H1 (cell line): ENCODE data around the gene ZFP69. TPM values are rescaled to one million over a fixed set of nuclear protein-coding genes. Genes with fewer than 3 reads are reported as not detected.

ENCODE experiments used
- GTF2F1 ChIP-seq: IDR thresholded peaks from 2 replicates; pipeline ENCODE4 v1.6.1; 2012; ENCODE audit warnings: low read depth, low read length, improper control_type of control experiment, borderline replicate concordance
- MAFK ChIP-seq: IDR thresholded peaks from 2 replicates; pipeline ENCODE4 v1.6.1; 2012; ENCODE audit warnings: low read depth, mild to moderate bottlenecking, improper control_type of control experiment, low read length
- NRF1 ChIP-seq: IDR thresholded peaks from 2 replicates; pipeline ENCODE4 v1.6.1; 2011; ENCODE audit warnings: mild to moderate bottlenecking, low read depth, low read length, improper control_type of control experiment
- SP2 ChIP-seq: IDR thresholded peaks from 2 replicates; pipeline ENCODE4 v1.6.1; 2012; ENCODE audit warnings: mild to moderate bottlenecking, low read length, inconsistent platforms
- TAF1 ChIP-seq: IDR thresholded peaks from 2 replicates; pipeline ENCODE4 v1.6.1; 2011; ENCODE audit warnings: mild to moderate bottlenecking, low read depth, low read length
- polyA plus RNA-seq, 7 experiments: library from polyadenylated mRNA; depleted of rRNA in 3 of 7; stranded (reverse) in 5 of 7; unstranded in 2 of 7; fragments of >200 nt in 5 of 7; fragments of 200-250 nt in 2 of 7; gene quantifications; 1 replicate in 5 of 7; 2 replicates in 1 of 7; 4 replicates in 1 of 7; pipeline versions ENCODE4 v1.2.1 to v1.2.3, GENCODE V29; 2011 to 2013; ENCODE audit warnings: missing spikeins in 2 of 7, mixed read lengths in 2 of 7
- total RNA-seq: library from RNA; stranded (reverse); fragmentation: NEBNext Ultra II Directional; extraction: Animal tissue kit (Norgen Biotek cat#: 25700); gene quantifications from 2 replicates; pipeline ENCODE4 v1.2.1, GENCODE V29; 2021
- TF ChIP-seq, protein P1 (sequence below): fragments of 300-600 bp; sonication (generic); IDR thresholded peaks from 2 replicates; pipeline ENCODE4 v1.7.1; 2012; ENCODE audit warnings: low read length, moderate library complexity, mild to moderate bottlenecking, inconsistent platforms; ENCODE audit not compliant: insufficient replicate concordance

Gene ZFP69
- total and polyA plus RNA-seq, 2 of the 8 experiments (the other 6 are each of a cell fraction or from before 2014, with no cell fraction given) = 1.0 to 4.3 TPM

DNA sequence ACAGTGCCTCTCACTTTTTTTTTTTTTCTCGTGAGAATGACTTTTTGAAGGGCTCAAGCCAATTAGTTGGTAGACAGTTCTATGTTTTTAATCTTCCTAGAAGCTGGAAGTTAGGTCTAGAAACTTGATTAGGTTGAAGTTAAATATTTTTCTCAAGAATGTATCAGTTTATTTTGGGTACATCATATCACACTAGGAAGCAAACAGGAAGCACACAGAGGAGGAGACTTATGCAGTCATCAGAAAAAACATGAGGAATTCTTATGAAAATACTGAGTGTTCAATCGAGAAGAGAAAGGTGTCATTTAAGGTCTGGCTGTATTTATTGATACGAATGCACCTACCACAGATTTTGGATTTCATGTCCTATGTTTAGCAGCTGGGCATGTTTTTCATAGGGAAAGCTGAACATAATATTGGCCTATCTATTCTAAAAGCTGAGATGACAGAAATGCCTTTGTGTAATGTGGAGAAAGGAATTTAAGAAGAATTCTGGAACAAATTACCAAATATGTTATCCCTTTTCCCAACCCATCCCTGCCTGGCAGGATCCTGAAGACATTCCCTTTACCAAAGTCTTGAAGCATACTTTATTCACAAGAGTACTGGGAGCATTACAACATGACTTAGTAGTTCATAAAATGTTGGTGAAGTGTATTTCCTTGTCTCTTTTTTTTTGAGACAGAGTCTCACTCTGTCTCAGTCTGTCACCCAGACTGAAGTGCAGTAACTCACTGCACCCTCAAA is 44.3 kb upstream of the ZFP69 start (continued):
- TF ChIP-seq TAF1 (no peak), GTF2F1 (no peak), NRF1 (no peak), MAFK (no peak), SP2 (no peak)
- TF ChIP-seq, protein P1, sequence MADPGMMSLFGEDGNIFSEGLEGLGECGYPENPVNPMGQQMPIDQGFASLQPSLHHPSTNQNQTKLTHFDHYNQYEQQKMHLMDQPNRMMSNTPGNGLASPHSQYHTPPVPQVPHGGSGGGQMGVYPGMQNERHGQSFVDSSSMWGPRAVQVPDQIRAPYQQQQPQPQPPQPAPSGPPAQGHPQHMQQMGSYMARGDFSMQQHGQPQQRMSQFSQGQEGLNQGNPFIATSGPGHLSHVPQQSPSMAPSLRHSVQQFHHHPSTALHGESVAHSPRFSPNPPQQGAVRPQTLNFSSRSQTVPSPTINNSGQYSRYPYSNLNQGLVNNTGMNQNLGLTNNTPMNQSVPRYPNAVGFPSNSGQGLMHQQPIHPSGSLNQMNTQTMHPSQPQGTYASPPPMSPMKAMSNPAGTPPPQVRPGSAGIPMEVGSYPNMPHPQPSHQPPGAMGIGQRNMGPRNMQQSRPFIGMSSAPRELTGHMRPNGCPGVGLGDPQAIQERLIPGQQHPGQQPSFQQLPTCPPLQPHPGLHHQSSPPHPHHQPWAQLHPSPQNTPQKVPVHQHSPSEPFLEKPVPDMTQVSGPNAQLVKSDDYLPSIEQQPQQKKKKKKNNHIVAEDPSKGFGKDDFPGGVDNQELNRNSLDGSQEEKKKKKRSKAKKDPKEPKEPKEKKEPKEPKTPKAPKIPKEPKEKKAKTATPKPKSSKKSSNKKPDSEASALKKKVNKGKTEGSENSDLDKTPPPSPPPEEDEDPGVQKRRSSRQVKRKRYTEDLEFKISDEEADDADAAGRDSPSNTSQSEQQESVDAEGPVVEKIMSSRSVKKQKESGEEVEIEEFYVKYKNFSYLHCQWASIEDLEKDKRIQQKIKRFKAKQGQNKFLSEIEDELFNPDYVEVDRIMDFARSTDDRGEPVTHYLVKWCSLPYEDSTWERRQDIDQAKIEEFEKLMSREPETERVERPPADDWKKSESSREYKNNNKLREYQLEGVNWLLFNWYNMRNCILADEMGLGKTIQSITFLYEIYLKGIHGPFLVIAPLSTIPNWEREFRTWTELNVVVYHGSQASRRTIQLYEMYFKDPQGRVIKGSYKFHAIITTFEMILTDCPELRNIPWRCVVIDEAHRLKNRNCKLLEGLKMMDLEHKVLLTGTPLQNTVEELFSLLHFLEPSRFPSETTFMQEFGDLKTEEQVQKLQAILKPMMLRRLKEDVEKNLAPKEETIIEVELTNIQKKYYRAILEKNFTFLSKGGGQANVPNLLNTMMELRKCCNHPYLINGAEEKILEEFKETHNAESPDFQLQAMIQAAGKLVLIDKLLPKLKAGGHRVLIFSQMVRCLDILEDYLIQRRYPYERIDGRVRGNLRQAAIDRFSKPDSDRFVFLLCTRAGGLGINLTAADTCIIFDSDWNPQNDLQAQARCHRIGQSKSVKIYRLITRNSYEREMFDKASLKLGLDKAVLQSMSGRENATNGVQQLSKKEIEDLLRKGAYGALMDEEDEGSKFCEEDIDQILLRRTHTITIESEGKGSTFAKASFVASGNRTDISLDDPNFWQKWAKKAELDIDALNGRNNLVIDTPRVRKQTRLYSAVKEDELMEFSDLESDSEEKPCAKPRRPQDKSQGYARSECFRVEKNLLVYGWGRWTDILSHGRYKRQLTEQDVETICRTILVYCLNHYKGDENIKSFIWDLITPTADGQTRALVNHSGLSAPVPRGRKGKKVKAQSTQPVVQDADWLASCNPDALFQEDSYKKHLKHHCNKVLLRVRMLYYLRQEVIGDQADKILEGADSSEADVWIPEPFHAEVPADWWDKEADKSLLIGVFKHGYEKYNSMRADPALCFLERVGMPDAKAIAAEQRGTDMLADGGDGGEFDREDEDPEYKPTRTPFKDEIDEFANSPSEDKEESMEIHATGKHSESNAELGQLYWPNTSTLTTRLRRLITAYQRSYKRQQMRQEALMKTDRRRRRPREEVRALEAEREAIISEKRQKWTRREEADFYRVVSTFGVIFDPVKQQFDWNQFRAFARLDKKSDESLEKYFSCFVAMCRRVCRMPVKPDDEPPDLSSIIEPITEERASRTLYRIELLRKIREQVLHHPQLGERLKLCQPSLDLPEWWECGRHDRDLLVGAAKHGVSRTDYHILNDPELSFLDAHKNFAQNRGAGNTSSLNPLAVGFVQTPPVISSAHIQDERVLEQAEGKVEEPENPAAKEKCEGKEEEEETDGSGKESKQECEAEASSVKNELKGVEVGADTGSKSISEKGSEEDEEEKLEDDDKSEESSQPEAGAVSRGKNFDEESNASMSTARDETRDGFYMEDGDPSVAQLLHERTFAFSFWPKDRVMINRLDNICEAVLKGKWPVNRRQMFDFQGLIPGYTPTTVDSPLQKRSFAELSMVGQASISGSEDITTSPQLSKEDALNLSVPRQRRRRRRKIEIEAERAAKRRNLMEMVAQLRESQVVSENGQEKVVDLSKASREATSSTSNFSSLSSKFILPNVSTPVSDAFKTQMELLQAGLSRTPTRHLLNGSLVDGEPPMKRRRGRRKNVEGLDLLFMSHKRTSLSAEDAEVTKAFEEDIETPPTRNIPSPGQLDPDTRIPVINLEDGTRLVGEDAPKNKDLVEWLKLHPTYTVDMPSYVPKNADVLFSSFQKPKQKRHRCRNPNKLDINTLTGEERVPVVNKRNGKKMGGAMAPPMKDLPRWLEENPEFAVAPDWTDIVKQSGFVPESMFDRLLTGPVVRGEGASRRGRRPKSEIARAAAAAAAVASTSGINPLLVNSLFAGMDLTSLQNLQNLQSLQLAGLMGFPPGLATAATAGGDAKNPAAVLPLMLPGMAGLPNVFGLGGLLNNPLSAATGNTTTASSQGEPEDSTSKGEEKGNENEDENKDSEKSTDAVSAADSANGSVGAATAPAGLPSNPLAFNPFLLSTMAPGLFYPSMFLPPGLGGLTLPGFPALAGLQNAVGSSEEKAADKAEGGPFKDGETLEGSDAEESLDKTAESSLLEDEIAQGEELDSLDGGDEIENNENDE = no peak
